ENCODE data around the gene SCFD2. TPM values are rescaled to one million over a fixed set of nuclear protein-coding genes. Genes with fewer than 3 reads are reported as not detected.
"Not testable (repeated sequence)": the region's sequence is repeated elsewhere in the genome, so short reads cannot be mapped to it uniquely, and the experiment has no call there.

Gene SCFD2
- total and polyA plus RNA-seq, 2 donors (not counting 3 experiments of a cell fraction or from before 2014, with no cell fraction given): 12.3 to 22.8 TPM

GRCh38 chr4:53240573-53240972 lies 125.3 kb downstream of the SCFD2 start:
- no peak for DNase-seq (ENCODE audit: low read depth, low spot score)
- no peak for FAIRE-seq
- Histone ChIP-seq H4K20me1 (replicated peaks; ENCODE audit: control insufficient read depth, extremely low read depth, insufficient read depth, low read length) (no peaks in the 10 kb centered on the region), H3K4me2 (ENCODE audit: insufficient read depth, low read length) (no peak overlapping the region), H3K27me3 (ENCODE audit: control insufficient read depth in 2 of 2, insufficient read depth in 2 of 2, low read length in 2 of 2) (no peaks in the 10 kb centered on the region), H3K4me1 (ENCODE audit: control insufficient read depth, extremely low read depth, insufficient read depth, low read length) (no peaks in the 10 kb centered on the region), H3K4me3 (replicated peaks in 1 of 3; ENCODE audit: insufficient read depth in 1 of 3, low read depth in 1 of 3, low read length in 3 of 3) (no peak overlapping the region), H3K79me2 (ENCODE audit: control insufficient read depth, insufficient read depth, low read length) (no peaks in the 10 kb centered on the region), H3K36me3 (ENCODE audit: control insufficient read depth in 2 of 2, extremely low read depth in 1 of 2, insufficient read depth in 2 of 2, low read length in 2 of 2) (no peaks in the 10 kb centered on the region), H3K9me3 (replicated peaks; ENCODE audit: control insufficient read depth, insufficient read depth, low read length) (no peaks in the 10 kb centered on the region), H3K9me1 (replicated peaks; ENCODE audit: control insufficient read depth, extremely low read depth, insufficient read depth, low read length) (no peaks in the 10 kb centered on the region), H2AFZ (ENCODE audit: low read depth, low read length) (no peak overlapping the region), H3K27ac (ENCODE audit: insufficient read depth, low read depth, low read length) (no peak overlapping the region), H3K9ac (replicated peaks; ENCODE audit: extremely low read depth, insufficient read depth, low read length) (no peak overlapping the region)
- ChIA-PET CTCF (no interaction called here), POLR2A (no interaction called here)
- BruUV-seq (replicated peaks): no TSS peak
- dilution Hi-C loops (cut with MboI; ENCODE audit: extremely low pct_ligation_motif_present, low sequenced_read_pairs): no loop called here
- TF ChIP-seq CTCF (IDR thresholded peaks at IDR 0.05; ENCODE audit: extremely low read depth in 1 of 2, insufficient read depth in 1 of 2, low read depth in 1 of 2, low read length in 2 of 2) (no peak), POLR2AphosphoS5 (IDR thresholded peaks at IDR 0.05; ENCODE audit: insufficient read depth, low read depth, low read length) (no peak), MYC (IDR thresholded peaks at IDR 0.05; ENCODE audit: low read depth, low read length) (no peak), FOS (IDR thresholded peaks at IDR 0.05; ENCODE audit: borderline replicate concordance, insufficient read depth, low read length) (no peak), MAX (IDR thresholded peaks at IDR 0.05; ENCODE audit: insufficient read depth, insufficient read length) (no peak), GATA2 (IDR thresholded peaks at IDR 0.05; ENCODE audit: insufficient read depth, insufficient read length, low read depth, low read length) (no peak), JUN (IDR thresholded peaks at IDR 0.05; ENCODE audit: borderline replicate concordance, insufficient read depth, insufficient read length, low read depth) (no peak), POLR2A (IDR thresholded peaks at IDR 0.05; ENCODE audit: low read depth, low read length) (no peak), EZH2 (IDR thresholded peaks at IDR 0.05; ENCODE audit: borderline replicate concordance, low read depth, low read length, severe bottlenecking) (no peak)
- intact Hi-C loops (cut with micrococcal nuclease): no loop called here

- FAIRE-seq; H3K9ac ChIP-seq (replicated peaks; ENCODE audit: extremely low read depth, insufficient read depth, low read length); DNase-seq (ENCODE audit: low read depth, low spot score); intact Hi-C loops (cut with micrococcal nuclease); H3K79me2 ChIP-seq (ENCODE audit: control insufficient read depth, insufficient read depth, low read length); H3K4me2 ChIP-seq (ENCODE audit: insufficient read depth, low read length); H3K9me1 ChIP-seq (replicated peaks; ENCODE audit: control insufficient read depth, extremely low read depth, insufficient read depth, low read length); POLR2A ChIA-PET; H3K27ac ChIP-seq (ENCODE audit: insufficient read depth, low read depth, low read length); H3K4me1 ChIP-seq (ENCODE audit: control insufficient read depth, extremely low read depth, insufficient read depth, low read length); CTCF ChIA-PET; BruUV-seq (replicated peaks); H3K9me3 ChIP-seq (replicated peaks; ENCODE audit: control insufficient read depth, insufficient read depth, low read length); H2AFZ ChIP-seq (ENCODE audit: low read depth, low read length); dilution Hi-C loops (cut with MboI; ENCODE audit: extremely low pct_ligation_motif_present, low sequenced_read_pairs); H3K27me3 ChIP-seq (ENCODE audit: control insufficient read depth in 2 of 2, insufficient read depth in 2 of 2, low read length in 2 of 2); H3K4me3 ChIP-seq (replicated peaks in 1 of 3; ENCODE audit: insufficient read depth in 1 of 3, low read depth in 1 of 3, low read length in 3 of 3); H4K20me1 ChIP-seq (replicated peaks; ENCODE audit: control insufficient read depth, extremely low read depth, insufficient read depth, low read length); H3K36me3 ChIP-seq (ENCODE audit: control insufficient read depth in 2 of 2, extremely low read depth in 1 of 2, insufficient read depth in 2 of 2, low read length in 2 of 2): not testable (repeated sequence)
These were observed 127.5 kb downstream of the SCFD2 start for GRCh38 chr4:53238352-53238751.

- BruUV-seq (replicated peaks); POLR2A ChIA-PET; DNase-seq (ENCODE audit: low read depth, low spot score); H3K9me3 ChIP-seq (replicated peaks; ENCODE audit: control insufficient read depth, insufficient read depth, low read length); H3K4me3 ChIP-seq (replicated peaks in 1 of 3; ENCODE audit: insufficient read depth in 1 of 3, low read depth in 1 of 3, low read length in 3 of 3); H3K4me2 ChIP-seq (ENCODE audit: insufficient read depth, low read length); H4K20me1 ChIP-seq (replicated peaks; ENCODE audit: control insufficient read depth, extremely low read depth, insufficient read depth, low read length); dilution Hi-C loops (cut with MboI; ENCODE audit: extremely low pct_ligation_motif_present, low sequenced_read_pairs); H3K4me1 ChIP-seq (ENCODE audit: control insufficient read depth, extremely low read depth, insufficient read depth, low read length); H3K9me1 ChIP-seq (replicated peaks; ENCODE audit: control insufficient read depth, extremely low read depth, insufficient read depth, low read length); H3K27me3 ChIP-seq (ENCODE audit: control insufficient read depth in 2 of 2, insufficient read depth in 2 of 2, low read length in 2 of 2); H3K36me3 ChIP-seq (ENCODE audit: control insufficient read depth in 2 of 2, extremely low read depth in 1 of 2, insufficient read depth in 2 of 2, low read length in 2 of 2); H2AFZ ChIP-seq (ENCODE audit: low read depth, low read length); intact Hi-C loops (cut with micrococcal nuclease); H3K27ac ChIP-seq (ENCODE audit: insufficient read depth, low read depth, low read length); H3K79me2 ChIP-seq (ENCODE audit: control insufficient read depth, insufficient read depth, low read length); H3K9ac ChIP-seq (replicated peaks; ENCODE audit: extremely low read depth, insufficient read depth, low read length); CTCF ChIA-PET; FAIRE-seq: not testable (repeated sequence)
These were observed 128.1 kb downstream of the SCFD2 start for GRCh38 chr4:53237811-53238210.
